Renal pelvis (tissue), 3 donors: ENCODE data around the gene ALKBH2. TPM values are rescaled to one million over a fixed set of nuclear protein-coding genes. Genes with fewer than 3 reads are reported as not detected.

ENCODE experiments used
- polyA plus RNA-seq, 3 donors: library from polyadenylated mRNA; unstranded; fragments of 120-200 nt; gene quantifications; one replicate each; pipeline ENCODE4 v1.2.1, GENCODE V29; 2013; ENCODE audit not compliant: insufficient read length in 3 of 3

ALKBH2 gene
- polyA plus RNA-seq, 3 donors = 34.0 to 37.6 (median 34.3) TPM

Other genes starting within 250 kb of the ALKBH2 start
- gene SSH1, start 235.9 kb downstream of the ALKBH2 start, polyA plus RNA-seq = 10 to 100 TPM; 18.2 to 28.2 (median 22.3) TPM
- 1 to 10 TPM in 2 of 3 donors, under 1 TPM in 1; 0.60 to 1.5 (median 1.2) TPM for gene DAO, start 213.4 kb downstream of the ALKBH2 start, polyA plus RNA-seq
- under 1 TPM; 0.04 to 0.16 (median 0.12) TPM for gene SVOP, start 72.4 kb downstream of the ALKBH2 start, polyA plus RNA-seq
- gene USP30, start 40.9 kb downstream of the ALKBH2 start, polyA plus RNA-seq = 10 to 100 TPM; 22.3 to 26.8 (median 26.2) TPM
- 10 to 100 TPM; 67.5 to 71.9 (median 71.8) TPM for gene UNG, start 4.1 kb upstream of the ALKBH2 start, polyA plus RNA-seq
- 10 to 100 TPM; 14.8 to 28.0 (median 26.3) TPM for gene ACACB, start 23.1 kb upstream of the ALKBH2 start, polyA plus RNA-seq
- 1 to 10 TPM; 2.3 to 2.7 (median 2.4) TPM for gene FOXN4, start 215.8 kb upstream of the ALKBH2 start, polyA plus RNA-seq